Suprapubic skin (tissue), 4 donors: ENCODE data around the gene ABHD16A. TPM values are rescaled to one million over a fixed set of nuclear protein-coding genes. Genes with fewer than 3 reads are reported as not detected.

Source experiments
- DNase-seq, 2 donors: peaks; one replicate each; pipeline ENCODE4 v3.0.0-alpha.2; 2019; ENCODE audit warnings: low spot score in 2 of 2
- H3K27ac ChIP-seq: fragments of 200-600 bp; sonication (generic); one replicate; pipeline ENCODE4 v1.5.1; 2019
- H3K27me3 ChIP-seq: fragments of 200-600 bp; sonication (generic); one replicate; pipeline ENCODE4 v1.5.1; 2019
- H3K36me3 ChIP-seq: fragments of 200-600 bp; sonication (generic); one replicate; pipeline ENCODE4 v1.5.1; 2019
- H3K4me1 ChIP-seq: fragments of 200-600 bp; sonication (generic); one replicate; pipeline ENCODE4 v1.5.1; 2019
- H3K4me3 ChIP-seq: fragments of 200-600 bp; sonication (generic); one replicate; pipeline ENCODE4 v1.5.1; 2019; ENCODE audit warnings: mild to moderate bottlenecking
- H3K9me3 ChIP-seq: fragments of 200-600 bp; sonication (generic); one replicate; pipeline ENCODE4 v1.5.1; 2019
- EP300 ChIP-seq: sonication (generic); formaldehyde crosslinking; IDR thresholded peaks from one replicate; pipeline ENCODE4 v1.6.1; 2017; ENCODE audit warnings: antibody characterized with exemption
- POLR2A ChIP-seq, 2 donors: fragments of 450-650 bp; IDR thresholded peaks; one replicate each; pipeline ENCODE4 v1.6.1; 2017; ENCODE audit warnings: antibody characterized with exemption in 2 of 2, mild to moderate bottlenecking in 2 of 2, moderate library complexity in 2 of 2
- POLR2AphosphoS5 ChIP-seq, 3 donors: sonication (generic); formaldehyde crosslinking; IDR thresholded peaks; one replicate each; pipeline ENCODE4 v1.6.1; 2017; ENCODE audit warnings: antibody characterized with exemption in 3 of 3
- WGBS: methylation state at CpG from one replicate; pipeline ENCODE4 v1.1.5; 2018; 5-methylcytosine and 5-hydroxymethylcytosine counted together
- total RNA-seq, 4 donors: library from RNA; depleted of rRNA; stranded (reverse); fragments of >200 nt; gene quantifications; one replicate each; pipeline ENCODE4 v1.1.0, GENCODE V29; 2016
- TF ChIP-seq, protein P1 (sequence below), 2 donors: fragments of 200-600 bp in 1 of 2; fragments of 450-650 bp in 1 of 2; sonication (generic) in 1 of 2; IDR thresholded peaks; one replicate each; pipeline ENCODE4 v1.5.1; 2016 to 2019; ENCODE audit warnings: antibody characterized with exemption in 2 of 2, mild to moderate bottlenecking in 1 of 2, moderate library complexity in 1 of 2

Gene ABHD16A
- total RNA-seq, 4 donors from 2014 or later: 49.4 to 68.2 (median 57.3) TPM

DNA sequence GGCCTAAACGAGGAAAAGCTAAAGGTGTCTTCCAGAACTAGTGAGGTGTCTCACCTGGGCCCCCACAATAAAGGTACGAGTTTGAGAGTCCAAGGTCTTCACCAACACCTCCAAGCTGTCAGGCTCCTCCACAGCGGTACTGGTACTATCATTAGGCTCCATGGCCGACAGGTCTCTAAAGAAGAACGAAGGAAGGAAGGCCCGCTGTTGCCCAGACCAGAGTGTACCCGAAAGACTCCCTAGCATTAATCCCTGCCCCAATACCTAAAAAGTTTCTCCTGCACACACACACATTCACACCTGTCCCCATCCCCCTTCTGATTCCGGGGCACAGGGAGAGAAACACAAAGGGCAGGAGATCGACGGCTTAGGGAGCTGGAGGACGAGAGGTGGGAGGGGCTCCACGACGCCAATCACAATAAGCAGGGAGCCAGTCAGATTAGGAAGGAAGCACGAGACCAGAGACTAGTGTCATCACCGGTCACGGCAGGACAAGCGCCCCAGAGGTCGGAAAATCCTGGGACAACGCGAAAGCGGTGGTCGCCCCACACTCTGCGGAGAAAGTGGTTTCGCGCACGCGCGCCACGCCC is 51.4 kb downstream of the ABHD16A start:
- no peaks in the 10 kb centered on the region for H3K27me3 ChIP-seq
- H3K36me3 ChIP-seq: peaks cover 32% of the 10 kb centered on the region
- H3K4me1 ChIP-seq: peaks cover 25% of the 10 kb centered on the region
- no peaks in the 10 kb centered on the region for H3K9me3 ChIP-seq
- H3K4me3 ChIP-seq: peak overlapping the region; percentile 78
- WGBS: 3% methylated on average over 18 of the region's 29 CpGs
- TF ChIP-seq POLR2A (IDR thresholded peaks at IDR 0.05) (no peak), EP300 (no peak), POLR2AphosphoS5 (IDR thresholded peaks at IDR 0.05) (peak in 2 of 3 donors; percentile 4 to 8)
- TF ChIP-seq, protein P1, sequence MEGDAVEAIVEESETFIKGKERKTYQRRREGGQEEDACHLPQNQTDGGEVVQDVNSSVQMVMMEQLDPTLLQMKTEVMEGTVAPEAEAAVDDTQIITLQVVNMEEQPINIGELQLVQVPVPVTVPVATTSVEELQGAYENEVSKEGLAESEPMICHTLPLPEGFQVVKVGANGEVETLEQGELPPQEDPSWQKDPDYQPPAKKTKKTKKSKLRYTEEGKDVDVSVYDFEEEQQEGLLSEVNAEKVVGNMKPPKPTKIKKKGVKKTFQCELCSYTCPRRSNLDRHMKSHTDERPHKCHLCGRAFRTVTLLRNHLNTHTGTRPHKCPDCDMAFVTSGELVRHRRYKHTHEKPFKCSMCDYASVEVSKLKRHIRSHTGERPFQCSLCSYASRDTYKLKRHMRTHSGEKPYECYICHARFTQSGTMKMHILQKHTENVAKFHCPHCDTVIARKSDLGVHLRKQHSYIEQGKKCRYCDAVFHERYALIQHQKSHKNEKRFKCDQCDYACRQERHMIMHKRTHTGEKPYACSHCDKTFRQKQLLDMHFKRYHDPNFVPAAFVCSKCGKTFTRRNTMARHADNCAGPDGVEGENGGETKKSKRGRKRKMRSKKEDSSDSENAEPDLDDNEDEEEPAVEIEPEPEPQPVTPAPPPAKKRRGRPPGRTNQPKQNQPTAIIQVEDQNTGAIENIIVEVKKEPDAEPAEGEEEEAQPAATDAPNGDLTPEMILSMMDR (IDR thresholded peaks at IDR 0.05): no peak
- H3K27ac ChIP-seq: peak overlapping the region; percentile 99
- DNase-seq: peak in 1 of 2 donors; percentile 90

DNA sequence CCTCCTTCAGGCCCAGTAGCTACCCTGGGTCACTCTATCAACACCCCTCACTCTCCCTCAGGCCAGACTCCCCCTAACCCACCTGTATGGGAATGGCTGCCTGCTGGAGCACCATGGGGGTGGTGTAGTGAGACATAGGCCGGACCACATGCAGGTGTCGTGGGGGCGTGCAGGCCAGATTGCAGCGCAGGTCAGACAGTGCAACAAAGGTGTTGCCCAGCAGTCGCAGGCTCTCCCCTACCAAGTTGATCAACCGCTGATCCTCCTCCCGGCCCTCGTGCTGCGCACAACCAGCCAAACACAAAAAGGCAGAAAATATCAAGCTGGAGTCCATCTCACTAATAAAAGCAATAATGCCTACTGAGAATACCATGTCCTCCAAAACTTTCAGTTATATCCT is 57.8 kb downstream of the ABHD16A start:
- Histone ChIP-seq H3K4me1 (peaks cover under 1% of the 10 kb centered on the region), H3K27ac (no peak overlapping the region), H3K36me3 (peaks cover 91% of the 10 kb centered on the region), H3K9me3 (no peaks in the 10 kb centered on the region), H3K27me3 (no peaks in the 10 kb centered on the region), H3K4me3 (no peak overlapping the region)
- WGBS: 92% methylated on average over 9 of the region's 9 CpGs
- TF ChIP-seq POLR2A (IDR thresholded peaks at IDR 0.05): no peak
- TF ChIP-seq, protein P1 (IDR thresholded peaks at IDR 0.05): no peak
- no peak for DNase-seq

DNA sequence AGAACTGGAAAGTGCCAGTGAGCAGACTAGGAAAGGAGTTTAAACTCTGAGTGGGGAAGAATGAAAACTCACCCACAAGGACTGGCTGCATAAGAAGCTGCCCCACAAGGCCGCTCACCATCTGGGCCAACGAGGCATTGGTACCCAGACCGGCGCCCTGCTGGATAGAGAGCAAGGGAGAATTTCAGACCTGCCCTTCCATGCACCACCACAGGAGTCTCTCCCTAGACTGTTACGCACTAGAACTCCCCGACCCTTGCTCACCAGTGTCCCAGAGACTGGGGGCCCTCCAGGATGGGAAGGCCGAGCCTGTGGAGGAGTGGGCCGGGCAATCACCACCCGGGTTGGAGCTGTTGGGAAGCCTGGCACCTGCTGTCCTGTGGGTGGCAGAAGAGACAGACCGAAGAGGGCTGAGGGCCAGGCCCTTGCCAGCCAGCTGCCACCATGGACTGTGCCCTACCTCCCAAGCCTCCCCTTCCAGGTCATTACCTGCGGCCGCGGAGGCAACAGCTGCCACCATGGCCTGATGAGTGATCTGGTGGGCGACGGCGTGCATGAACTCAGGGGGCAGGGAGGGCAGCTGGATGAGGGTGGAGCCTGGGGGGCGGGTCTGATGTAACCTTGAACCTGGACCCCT is 59.2 kb downstream of the ABHD16A start:
- no peaks in the 10 kb centered on the region for H3K27me3 ChIP-seq
- DNase-seq: no peak
- TF ChIP-seq POLR2A (IDR thresholded peaks at IDR 0.05) (no peak), EP300 (no peak), POLR2AphosphoS5 (IDR thresholded peaks at IDR 0.05) (no peak)
- TF ChIP-seq, protein P1 (IDR thresholded peaks at IDR 0.05): no peak
- 86% methylated on average over 10 of the region's 17 CpGs for WGBS
- no peaks in the 10 kb centered on the region for H3K4me1 ChIP-seq
- no peak overlapping the region for H3K27ac ChIP-seq
- H3K4me3 ChIP-seq: no peak overlapping the region
- H3K36me3 ChIP-seq: peaks cover 98% of the 10 kb centered on the region
- no peaks in the 10 kb centered on the region for H3K9me3 ChIP-seq

DNA sequence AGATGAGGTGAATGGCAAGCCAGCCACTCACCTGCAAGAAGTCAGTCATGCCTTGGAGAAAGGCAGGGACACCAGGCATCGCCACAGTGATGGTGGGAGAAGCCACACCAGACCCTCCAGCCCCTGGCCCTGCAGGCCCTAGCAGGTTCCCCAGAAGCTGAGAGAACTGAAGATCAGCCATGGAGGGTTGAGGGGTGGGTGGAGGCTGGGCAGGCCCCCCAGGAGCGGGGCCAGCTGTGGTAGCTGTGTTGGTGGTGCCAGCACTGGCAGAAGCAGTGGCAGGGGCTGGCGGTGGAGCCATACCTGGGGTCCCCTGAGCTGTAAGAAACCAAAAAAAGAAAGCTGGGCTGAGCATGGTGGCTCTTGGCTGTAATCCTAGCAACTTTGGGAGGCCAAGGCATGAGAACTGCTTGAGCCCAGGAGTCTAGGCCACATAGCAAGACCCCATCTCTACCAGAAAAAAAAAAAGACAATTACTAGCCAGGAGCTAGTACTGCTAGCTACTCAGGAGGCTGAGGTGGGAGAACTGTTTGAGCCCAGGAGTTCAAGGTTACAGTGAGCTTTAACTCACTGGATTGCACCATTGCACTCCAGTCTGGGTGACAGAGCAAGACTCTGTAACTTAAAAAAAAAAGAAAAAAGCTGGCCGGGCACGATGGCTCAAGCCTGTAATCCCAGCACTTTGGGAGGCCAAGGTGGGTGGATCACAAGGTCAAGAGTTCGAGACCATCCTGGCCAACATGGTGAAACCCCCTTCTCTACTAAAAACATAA is 60.1 kb downstream of the ABHD16A start:
- Histone ChIP-seq H3K36me3 (peaks cover 97% of the 10 kb centered on the region), H3K4me1 (no peaks in the 10 kb centered on the region), H3K4me3 (no peak overlapping the region), H3K27ac (no peak overlapping the region), H3K27me3 (no peaks in the 10 kb centered on the region), H3K9me3 (no peaks in the 10 kb centered on the region)
- 93% methylated on average over 6 of the region's 6 CpGs for WGBS
- no peak for DNase-seq
- no peak for TF ChIP-seq EP300
- TF ChIP-seq POLR2A (IDR thresholded peaks at IDR 0.05): no peak
- TF ChIP-seq POLR2AphosphoS5 (IDR thresholded peaks at IDR 0.05): no peak
- TF ChIP-seq, protein P1 (IDR thresholded peaks at IDR 0.05): no peak

DNA sequence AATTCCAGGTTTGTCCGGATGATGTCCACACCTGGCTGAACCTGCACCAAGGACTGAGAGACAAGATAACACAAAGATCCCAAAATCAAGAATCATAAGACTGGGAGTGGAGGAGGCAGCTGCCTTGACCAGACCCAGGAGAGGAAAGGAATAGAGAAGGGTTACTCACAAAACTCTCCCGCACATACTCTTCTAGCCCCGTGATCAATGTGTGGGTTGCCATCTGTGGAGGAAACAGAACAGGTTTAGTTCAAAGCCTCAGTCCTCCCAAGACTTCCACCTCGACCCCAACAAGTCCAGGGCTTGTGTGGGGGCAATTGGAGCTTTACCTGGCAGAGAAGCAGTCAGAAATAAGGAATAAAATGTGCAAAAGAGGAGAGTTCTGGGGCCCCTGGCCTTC is 61.8 kb downstream of the ABHD16A start:
- Histone ChIP-seq H3K36me3 (peaks cover 98% of the 10 kb centered on the region), H3K4me1 (no peaks in the 10 kb centered on the region)
- 85% methylated on average over 4 of the region's 4 CpGs for WGBS

More for the DNA sequence above, 61.8 kb downstream of the ABHD16A start:
- no peaks in the 10 kb centered on the region for H3K9me3 ChIP-seq
- H3K27ac ChIP-seq: no peak overlapping the region
- H3K4me3 ChIP-seq: no peak overlapping the region
- DNase-seq: no peak
- TF ChIP-seq POLR2AphosphoS5 (IDR thresholded peaks at IDR 0.05): no peak
- TF ChIP-seq EP300: no peak
- no peak for TF ChIP-seq POLR2A (IDR thresholded peaks at IDR 0.05)
- TF ChIP-seq, protein P1 (IDR thresholded peaks at IDR 0.05): no peak
- H3K27me3 ChIP-seq: no peaks in the 10 kb centered on the region
